Mammary epithelial cell (primary cell): Measurements from ENCODE around the gene PRKAB1.

Experiments used
- CTCF ChIP-seq, 2 donors: IDR thresholded peaks in 1 of 2; conservative IDR thresholded peaks in 1 of 2; 2 replicates each; pipeline ENCODE4 v1.5.1; 2011 to 2012; ENCODE audit warnings: inconsistent platforms in 2 of 2, low read length in 2 of 2, mild to moderate bottlenecking in 2 of 2, control low read depth in 1 of 2, low read depth in 1 of 2; ENCODE audit not compliant: insufficient read depth in 1 of 2; ENCODE audit errors: extremely low read depth in 1 of 2
- EZH2 ChIP-seq: IDR thresholded peaks from 2 replicates; pipeline ENCODE4 v1.6.1; 2012; ENCODE audit warnings: low read length, inconsistent platforms, borderline replicate concordance

GRCh38 chr12:119686355-119686754, 18.4 kb downstream of the PRKAB1 start:
- TF ChIP-seq CTCF (conservative IDR thresholded peaks at IDR 0.05 in 1 of 2, IDR thresholded peaks at IDR 0.05 in 1 of 2; ENCODE audit: extremely low read depth in 1 of 2, insufficient read depth in 1 of 2, low read depth in 1 of 2, low read length in 2 of 2) = no peak
- no peak for TF ChIP-seq EZH2
